GM19035 (cell line): ENCODE measurements around the gene MPDU1.
"Not testable (repeated sequence)": the region's sequence is repeated elsewhere in the genome, so short reads cannot be mapped to it uniquely, and the experiment has no call there.

Experiments
- ATAC-seq: cut with Tn5 transposase; IDR thresholded peaks from one replicate; pipeline ENCODE4 v1.9.1; 2021; ENCODE audit not compliant: unreplicated experiment

Gene MPDU1

DNA sequence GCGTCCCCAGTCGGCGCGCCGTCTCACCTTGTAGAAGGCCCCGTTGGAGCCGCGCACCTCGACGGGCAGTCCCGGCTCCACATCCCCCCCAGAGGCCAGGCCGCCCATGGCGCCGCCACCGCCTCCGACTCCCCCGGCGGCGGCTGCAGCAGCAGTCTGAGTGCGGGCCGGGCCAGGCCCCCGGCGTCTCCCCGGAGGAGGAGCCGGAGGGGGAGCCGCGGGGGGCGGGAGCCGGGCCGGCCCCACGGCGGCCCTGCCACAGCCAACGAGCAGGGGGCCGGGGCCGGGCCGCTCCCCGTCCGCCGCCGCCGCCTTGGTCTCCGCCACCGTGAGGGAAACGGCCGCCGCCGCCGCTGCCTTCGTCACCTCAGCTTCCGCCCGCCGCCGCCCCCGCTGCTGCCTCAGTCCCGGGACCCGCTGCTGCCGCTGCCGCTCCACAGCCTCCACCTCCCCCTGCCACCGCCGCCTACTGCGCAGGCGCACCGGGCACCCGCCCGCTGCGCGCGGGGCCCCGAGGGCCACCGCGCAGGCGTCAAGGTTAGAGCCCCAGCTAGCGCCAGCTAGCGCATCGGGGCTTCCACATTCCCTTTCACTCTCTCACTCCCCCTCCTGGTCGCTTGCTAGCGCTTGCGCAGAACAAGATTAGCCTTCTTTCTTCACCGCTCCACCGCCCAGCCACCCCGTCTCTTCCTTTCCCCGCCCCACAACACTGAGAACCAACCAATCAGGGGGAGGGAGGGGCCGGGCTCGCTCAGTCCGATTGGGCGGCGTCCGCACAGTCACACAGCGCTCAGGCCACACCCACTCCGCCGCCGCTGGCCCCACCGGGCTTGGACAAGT is 31.0 kb downstream of the MPDU1 start, which contains the start of gene FXR2:
FXR2 (minus strand) TSS at position 473 of the 840 bp plus-strand sequence; CDS start at position 108, 365 bp downstream.
- peak; percentile 85 for ATAC-seq

DNA sequence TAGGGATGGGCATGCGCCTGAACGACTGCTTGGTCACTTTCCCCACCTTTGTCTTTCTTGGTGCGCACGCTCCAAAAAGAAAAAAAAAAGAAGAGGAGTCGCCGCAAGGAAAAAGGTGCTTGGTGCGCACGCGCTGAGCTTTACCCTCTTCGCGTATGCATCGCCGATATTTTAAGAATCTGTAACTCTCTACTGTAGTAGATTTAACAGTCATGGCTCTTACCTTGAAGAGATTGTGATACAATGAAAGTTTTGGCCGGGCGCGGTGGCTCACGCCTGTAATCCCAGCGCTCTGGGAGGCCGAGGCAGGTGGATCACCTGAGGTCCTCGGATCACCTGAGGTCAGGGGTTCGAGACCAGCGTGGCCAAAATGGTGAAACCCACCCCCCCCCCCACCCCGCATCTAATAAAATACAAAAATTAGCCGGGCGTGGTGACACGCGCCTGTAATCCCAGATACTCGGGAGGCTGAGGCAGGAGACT is 31.7 kb downstream of the MPDU1 start:
- ATAC-seq, result no peak

DNA sequence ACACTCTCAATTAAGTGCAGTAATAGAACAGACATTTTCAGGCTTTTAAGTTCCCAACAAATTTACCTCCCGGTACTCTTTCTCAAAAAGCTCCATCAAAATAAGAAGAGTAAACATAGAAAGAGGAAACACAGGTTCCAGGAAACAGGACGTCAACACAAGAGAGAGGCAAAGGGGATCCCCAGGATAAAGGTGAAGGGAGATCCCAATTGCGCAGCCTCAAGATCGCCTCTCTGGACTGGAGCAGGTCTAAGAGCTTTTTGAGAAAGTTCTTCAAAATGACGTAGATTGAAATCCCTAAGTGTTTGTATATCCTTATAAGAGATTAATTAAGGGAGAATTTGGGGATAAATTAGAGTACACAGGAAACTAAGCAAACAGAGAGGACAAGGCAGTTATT is 35.0 kb downstream of the MPDU1 start:
- no peak for ATAC-seq

DNA sequence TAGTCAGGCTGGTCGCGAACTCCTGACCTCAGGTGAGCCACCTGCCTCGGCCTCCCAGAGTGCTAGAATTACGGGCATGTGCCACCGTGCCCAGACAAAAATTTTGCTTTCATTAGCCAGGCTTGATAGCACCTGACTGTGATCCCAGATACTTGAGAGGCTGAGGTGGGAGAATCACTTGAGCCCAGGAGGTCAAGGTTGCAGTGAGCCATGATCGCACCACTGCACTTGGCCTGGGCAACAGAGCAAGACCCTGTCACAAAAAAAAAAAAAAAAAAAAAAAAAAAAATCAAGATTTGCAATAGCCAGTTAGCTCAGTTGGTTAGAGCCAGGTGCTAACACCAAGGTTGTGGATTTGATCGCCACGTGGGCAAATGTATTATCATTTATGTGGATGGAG is 37.2 kb downstream of the MPDU1 start:
- ATAC-seq, result no peak

DNA sequence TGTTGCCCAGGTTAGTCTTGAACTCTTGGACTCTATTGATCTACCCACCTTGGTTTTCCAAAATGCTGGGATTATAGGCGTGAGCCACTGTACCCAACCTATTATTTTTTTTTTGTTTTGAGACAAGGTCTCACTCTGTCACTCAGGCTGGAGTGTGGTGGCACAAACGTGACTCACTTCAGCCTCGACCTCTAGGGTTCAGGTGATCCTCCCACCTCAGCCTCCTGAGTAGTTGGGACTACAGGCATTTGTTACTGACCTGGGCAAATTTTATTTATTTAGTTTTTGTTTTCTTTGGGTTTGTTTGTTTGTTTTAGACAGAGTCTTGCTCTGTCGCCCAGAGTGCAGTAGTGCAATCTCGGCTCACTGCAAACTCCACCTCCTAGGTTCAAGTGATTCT is 40.0 kb downstream of the MPDU1 start:
- no peak for ATAC-seq

- ATAC-seq, result not testable (repeated sequence)
Observed at GRCh38 chr17:7625749-7626148, 42.1 kb downstream of the MPDU1 start.

DNA sequence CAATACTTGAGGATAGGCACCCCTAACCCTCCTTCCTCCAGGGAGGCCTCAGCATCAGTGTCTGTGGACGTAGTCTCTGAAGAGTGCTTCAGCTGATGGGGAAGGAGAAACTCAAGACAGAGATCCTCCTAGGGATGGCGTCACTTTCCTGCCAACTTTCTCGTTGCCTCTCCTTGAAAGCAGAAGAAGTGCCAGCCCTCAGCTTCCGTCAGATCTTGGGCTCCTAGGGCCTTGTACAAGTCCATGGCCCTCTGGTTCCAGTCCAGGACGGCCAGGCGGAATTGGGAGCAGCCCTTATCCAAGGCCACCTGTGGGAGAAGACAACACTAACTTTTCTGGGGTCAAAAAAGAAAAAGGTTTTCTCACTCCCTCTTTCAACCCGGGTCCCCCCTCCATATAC is 42.7 kb downstream of the MPDU1 start:
- no peak for ATAC-seq

GRCh38 chr17:7626956-7627249 is 43.3 kb downstream of the MPDU1 start:
- ATAC-seq, result peak; percentile 5

- peak; percentile 86 for ATAC-seq
Observed at GRCh38 chr17:7627250-7628121, 43.8 kb downstream of the MPDU1 start, which contains the start of gene SAT2. TSS of gene SAT2 (minus strand) at chr17:7627821. CDS start at chr17:7627635, 186 bp downstream.

- ATAC-seq, result no peak
Observed at GRCh38 chr17:7629939-7630571, 46.4 kb downstream of the MPDU1 start, which contains the start of gene SHBG. TSS of gene SHBG (plus strand) at chr17:7630135. CDS start at chr17:7630173, 38 bp downstream.

DNA sequence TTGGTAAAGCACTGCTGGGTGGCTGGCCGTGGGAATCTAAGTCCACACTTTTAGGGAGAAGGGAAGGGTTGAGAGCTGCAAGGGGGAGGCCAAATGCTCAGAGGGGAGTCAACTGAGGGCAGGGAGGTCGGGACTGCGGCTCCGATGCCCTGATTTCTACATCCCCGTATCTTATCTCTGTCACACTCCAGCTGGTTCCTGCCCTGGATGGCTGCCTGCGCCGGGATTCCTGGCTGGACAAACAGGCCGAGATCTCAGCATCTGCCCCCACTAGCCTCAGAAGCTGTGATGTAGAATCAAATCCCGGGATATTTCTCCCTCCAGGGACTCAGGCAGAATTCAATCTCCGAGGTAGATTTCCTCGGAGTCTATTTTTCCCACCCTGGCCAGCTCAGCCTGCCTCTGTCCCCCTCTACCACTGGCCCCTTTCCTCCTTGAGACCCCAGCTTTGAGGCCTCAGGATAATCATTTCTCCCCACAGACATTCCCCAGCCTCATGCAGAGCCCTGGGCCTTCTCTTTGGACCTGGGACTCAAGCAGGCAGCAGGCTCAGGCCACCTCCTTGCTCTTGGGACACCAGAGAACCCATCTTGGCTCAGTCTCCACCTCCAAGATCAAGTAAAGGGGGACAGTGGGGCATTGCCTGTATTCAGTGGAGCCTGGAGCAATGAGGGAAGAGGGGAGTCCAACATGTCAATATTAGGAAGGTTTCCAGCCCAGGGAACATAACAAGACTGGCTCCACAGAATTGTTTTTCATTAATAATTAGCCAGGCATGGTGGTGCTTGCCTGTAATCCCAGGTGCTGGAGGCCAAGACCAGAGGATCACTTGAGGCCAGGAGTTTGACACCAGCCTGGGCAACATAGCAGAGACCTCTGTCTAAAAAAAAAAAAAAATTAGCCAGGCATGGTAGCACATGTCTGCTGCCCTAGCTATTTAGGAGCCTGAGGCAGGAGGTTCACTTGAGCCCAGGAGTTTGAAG is 48.0 kb downstream of the MPDU1 start:
- ATAC-seq, result no peak

DNA sequence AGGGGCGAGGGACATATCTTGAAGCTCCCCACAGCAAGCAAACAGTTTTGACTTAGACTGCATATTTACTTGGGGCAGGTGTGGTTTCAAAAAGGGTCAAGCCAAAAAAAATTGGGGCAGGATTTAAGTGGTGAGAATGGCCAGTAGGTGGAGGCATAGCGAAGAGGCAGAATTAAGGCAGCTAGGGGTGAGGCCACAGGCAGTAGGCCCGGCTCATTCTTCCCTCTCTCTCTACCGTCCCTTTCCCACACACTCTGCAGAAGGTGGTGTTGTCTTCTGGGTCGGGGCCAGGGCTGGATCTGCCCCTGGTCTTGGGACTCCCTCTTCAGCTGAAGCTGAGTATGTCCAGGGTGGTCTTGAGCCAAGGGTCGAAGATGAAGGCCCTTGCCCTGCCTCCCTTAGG is 48.8 kb downstream of the MPDU1 start:
- ATAC-seq, result no peak

DNA sequence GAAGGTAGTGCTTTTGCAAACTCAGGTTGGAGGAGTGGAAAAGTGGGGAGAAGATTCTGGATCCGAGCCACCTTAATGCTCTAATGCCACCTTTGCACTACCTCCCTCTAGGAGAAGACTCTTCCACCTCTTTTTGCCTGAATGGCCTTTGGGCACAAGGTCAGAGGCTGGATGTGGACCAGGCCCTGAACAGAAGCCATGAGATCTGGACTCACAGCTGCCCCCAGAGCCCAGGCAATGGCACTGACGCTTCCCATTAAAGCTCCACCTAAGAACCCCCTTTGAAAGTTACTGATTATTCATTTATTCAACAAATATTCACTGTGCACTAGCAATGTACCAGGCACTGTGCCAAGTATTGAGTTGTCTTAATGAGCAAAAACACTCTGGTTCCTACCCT is 49.4 kb downstream of the MPDU1 start:
- ATAC-seq, result no peak

- no peak for ATAC-seq
Observed at GRCh38 chr17:7634384-7634783, 50.7 kb downstream of the MPDU1 start.

DNA sequence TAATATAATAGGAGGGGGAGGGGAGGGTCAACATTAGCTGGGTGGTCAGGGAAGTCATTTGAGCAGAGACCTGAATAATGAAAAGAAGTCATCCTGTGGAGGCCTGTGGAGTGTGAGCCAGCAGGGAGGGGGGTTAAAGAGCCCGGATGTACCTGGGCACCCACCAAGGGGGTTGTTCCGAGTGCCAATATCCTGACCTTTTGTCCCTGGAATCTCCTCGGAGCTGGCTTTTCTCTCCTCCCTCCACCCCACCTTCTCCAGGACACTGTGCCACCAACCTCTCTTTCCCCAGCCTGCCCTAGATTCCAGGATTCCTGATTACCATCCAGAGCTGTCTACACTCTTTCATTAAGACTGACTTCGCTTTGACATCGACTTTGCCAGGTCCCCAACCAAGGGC is 52.5 kb downstream of the MPDU1 start:
- no peak for ATAC-seq
